ENCODE measurements around the gene INCA1. TPM values are rescaled to one million over a fixed set of nuclear protein-coding genes. Genes with fewer than 3 reads are reported as not detected.

Gene INCA1
- total RNA-seq, 1 experiment from 2014 or later, result 1.3 TPM

GRCh38 chr17:4955091-4955490 lies 42.2 kb downstream of the INCA1 start:
- no peak overlapping the region for H3K18ac ChIP-seq (ENCODE audit: insufficient read length, low read depth, low read length)
- H3K27ac ChIP-seq (ENCODE audit: insufficient read length, low read depth, low read length), result no peak overlapping the region
- H3K27ac Mint-ChIP-seq, result no peak overlapping the region
- peaks cover 34 to 36% of the 10 kb centered on the region in 2 experiments for H3K4me1 Mint-ChIP-seq
- no peak overlapping the region for H4K91ac ChIP-seq (ENCODE audit: insufficient read length, low read depth, low read length)
- TF ChIP-seq CTCF (conservative IDR thresholded peaks at IDR 0.05), result no peak
- no peak overlapping the region for H3K23ac ChIP-seq (ENCODE audit: insufficient read length, low read depth, low read length)
- no peak overlapping the region for H4K8ac ChIP-seq (replicated peaks; ENCODE audit: insufficient read length, low read depth, low read length)
- H2BK120ac ChIP-seq (ENCODE audit: low read depth, low read length, poor library complexity, severe bottlenecking), result no peak overlapping the region
- no CpG with 5 or more reads among the region's 8 CpGs for WGBS (ENCODE audit: extremely low coverage, insufficient read length, low lambda C conversion rate)
- no peak overlapping the region for H3T11ph ChIP-seq (ENCODE audit: low read length)
- no peaks in the 10 kb centered on the region for H3K79me1 ChIP-seq (ENCODE audit: insufficient read depth, low read depth, low read length, poor library complexity, severe bottlenecking)
- no peak overlapping the region for H4K5ac ChIP-seq (ENCODE audit: insufficient read length, low read depth, low read length)
- H3K4me1 ChIP-seq (ENCODE audit: insufficient read depth, low read length), result peaks cover 4% of the 10 kb centered on the region; the same call in 1 of the 2 replicates
- H4K20me1 ChIP-seq (ENCODE audit: control insufficient read depth, insufficient read depth, insufficient read length), result no peaks in the 10 kb centered on the region
- H3K23me2 ChIP-seq (ENCODE audit: insufficient read length, low read depth, low read length, poor library complexity, severe bottlenecking), result peaks cover 12% of the 10 kb centered on the region
- no peaks in the 10 kb centered on the region for H3K27me3 ChIP-seq (ENCODE audit: insufficient read depth, low read length)
- no peaks in the 10 kb centered on the region for H3K9me3 Mint-ChIP-seq
- no peak overlapping the region for H3K4me3 Mint-ChIP-seq
- H3K36me3 Mint-ChIP-seq (ENCODE audit: insufficient read depth in 1 of 3, low read depth in 3 of 3), result peaks cover 8 to 19% (median 15%) of the 10 kb centered on the region in 3 experiments; a peak in 6 of 7 replicates
- no peak overlapping the region for H3K14ac ChIP-seq (ENCODE audit: insufficient read depth, low read length)
- H3K79me2 ChIP-seq (ENCODE audit: insufficient read depth, low read length), result no peaks in the 10 kb centered on the region; the same call in 1 of the 2 replicates
- H3K56ac ChIP-seq (ENCODE audit: insufficient read length, low read depth, low read length), result no peak overlapping the region
- H3K27me3 Mint-ChIP-seq (ENCODE audit: low read depth), result no peaks in the 10 kb centered on the region; the same call in 1 of the 2 replicates
- no peak overlapping the region for H3K4me2 ChIP-seq (ENCODE audit: insufficient read depth, insufficient read length, low read length)
- no peaks in the 10 kb centered on the region for H3K9me3 ChIP-seq (ENCODE audit: control insufficient read depth, low read depth, low read length)
- H2AK5ac ChIP-seq (ENCODE audit: insufficient read length, low read length), result no peak overlapping the region
- no peak overlapping the region for H2AFZ ChIP-seq (ENCODE audit: low read length)
- H2BK15ac ChIP-seq (ENCODE audit: low read depth, low read length), result no peak overlapping the region
- no peak overlapping the region for H2BK5ac ChIP-seq (ENCODE audit: insufficient read length, low read length)
- no peak for DNase-seq
- no peak overlapping the region for H3K9ac ChIP-seq (ENCODE audit: extremely low read depth, insufficient read length, low read length)
- no peak overlapping the region for H2BK20ac ChIP-seq (ENCODE audit: low read depth, low read length, poor library complexity, severe bottlenecking)
- H2BK12ac ChIP-seq (ENCODE audit: insufficient read length, low read depth, low read length), result no peak overlapping the region
- no peak overlapping the region for H3K4ac ChIP-seq (ENCODE audit: low read depth, low read length)

Data from H9 (cell line).